ENCODE data around the gene METRN.

GRCh38 chr16:765488-765865 lies 50.6 kb downstream of the METRN start:
- TF ChIP-seq POLR2A (IDR thresholded peaks at IDR 0.05) (no peak), CTCF (IDR thresholded peaks at IDR 0.05) (no peak)

All from adrenal gland (tissue), 5 donors.